HG03159 (cell line): ENCODE measurements around the gene CRAMP1.

ENCODE experiments used
- ATAC-seq: cut with Tn5 transposase; IDR thresholded peaks from one replicate; pipeline ENCODE4 v1.9.1; 2021; ENCODE audit warnings: mild to moderate bottlenecking, moderate library complexity; ENCODE audit not compliant: unreplicated experiment

CRAMP1 gene, protein sequence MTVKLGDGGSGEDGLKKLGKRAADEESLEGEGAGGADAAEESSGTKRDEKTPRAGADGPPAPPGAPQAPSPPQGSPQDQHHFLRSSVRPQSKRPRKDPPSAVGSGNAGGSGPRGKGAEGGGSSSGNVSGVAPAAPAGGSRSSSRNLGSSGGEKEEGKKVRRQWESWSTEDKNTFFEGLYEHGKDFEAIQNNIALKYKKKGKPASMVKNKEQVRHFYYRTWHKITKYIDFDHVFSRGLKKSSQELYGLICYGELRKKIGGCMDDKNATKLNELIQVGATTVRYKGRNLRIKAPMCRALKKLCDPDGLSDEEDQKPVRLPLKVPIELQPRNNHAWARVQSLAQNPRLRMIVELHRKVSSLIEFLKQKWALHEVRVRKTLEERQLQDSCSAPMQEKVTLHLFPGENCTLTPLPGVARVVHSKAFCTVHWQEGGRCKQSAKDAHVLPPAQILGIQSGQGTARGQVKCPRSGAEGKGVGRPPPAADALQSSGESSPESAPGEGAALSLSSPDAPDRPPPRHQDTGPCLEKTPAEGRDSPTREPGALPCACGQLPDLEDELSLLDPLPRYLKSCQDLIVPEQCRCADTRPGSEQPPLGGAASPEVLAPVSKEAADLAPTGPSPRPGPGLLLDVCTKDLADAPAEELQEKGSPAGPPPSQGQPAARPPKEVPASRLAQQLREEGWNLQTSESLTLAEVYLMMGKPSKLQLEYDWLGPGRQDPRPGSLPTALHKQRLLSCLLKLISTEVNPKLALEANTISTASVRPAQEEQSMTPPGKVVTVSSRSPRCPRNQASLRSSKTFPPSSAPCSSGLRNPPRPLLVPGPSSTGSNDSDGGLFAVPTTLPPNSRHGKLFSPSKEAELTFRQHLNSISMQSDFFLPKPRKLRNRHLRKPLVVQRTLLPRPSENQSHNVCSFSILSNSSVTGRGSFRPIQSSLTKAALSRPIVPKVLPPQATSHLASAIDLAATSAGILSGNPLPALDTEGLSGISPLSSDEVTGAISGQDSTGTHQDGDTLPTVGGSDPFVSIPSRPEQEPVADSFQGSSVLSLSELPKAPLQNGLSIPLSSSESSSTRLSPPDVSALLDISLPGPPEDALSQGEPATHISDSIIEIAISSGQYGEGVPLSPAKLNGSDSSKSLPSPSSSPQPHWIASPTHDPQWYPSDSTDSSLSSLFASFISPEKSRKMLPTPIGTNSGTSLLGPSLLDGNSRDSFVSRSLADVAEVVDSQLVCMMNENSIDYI (N-terminal part only)

DNA sequence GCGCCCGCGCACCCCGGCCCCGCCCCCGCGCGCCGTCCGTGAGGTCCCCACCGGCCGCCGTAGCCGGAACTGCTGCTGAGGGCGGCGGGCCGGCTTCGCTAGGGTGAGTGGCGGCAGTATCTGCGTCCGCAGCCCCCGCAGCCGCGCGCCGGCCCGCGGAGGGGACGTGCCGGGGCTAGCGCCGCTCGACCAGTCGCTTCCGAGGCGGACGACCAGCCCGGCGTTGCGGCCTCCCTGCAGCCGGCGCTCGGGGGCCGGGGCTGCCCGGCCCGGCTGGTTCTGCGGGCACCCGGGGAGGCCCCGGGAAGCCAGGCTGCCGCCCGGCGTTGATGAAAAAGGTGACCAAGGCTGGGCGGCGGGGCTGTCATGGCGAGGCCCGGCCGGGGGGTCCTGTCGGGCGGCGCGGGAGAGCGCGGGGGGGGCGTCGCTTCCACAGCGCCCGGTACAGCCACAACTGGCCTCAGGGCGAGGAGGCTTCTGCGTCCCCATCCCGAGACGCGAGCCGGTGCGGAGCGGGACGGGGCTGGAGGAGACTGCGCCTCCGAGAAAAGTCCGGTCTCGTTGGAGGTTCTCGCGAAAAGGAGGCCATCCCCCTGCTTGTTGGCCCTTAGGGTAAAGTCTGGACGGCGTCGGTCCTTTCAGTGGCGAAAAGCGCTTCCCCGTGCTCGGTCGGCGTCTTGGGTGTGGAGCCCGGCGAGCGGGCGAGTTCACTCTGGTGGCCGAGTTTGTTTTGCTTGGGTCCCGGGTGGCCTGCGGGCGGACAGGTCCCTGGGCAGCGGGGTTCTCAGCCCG lies at the start of gene CRAMP1:
Gene CRAMP1, plus strand, starts transcription at position 41 of the 792 bp plus-strand sequence. CDS start 2,280 bp downstream, outside the sequence.
- peak; percentile 4 for ATAC-seq

DNA sequence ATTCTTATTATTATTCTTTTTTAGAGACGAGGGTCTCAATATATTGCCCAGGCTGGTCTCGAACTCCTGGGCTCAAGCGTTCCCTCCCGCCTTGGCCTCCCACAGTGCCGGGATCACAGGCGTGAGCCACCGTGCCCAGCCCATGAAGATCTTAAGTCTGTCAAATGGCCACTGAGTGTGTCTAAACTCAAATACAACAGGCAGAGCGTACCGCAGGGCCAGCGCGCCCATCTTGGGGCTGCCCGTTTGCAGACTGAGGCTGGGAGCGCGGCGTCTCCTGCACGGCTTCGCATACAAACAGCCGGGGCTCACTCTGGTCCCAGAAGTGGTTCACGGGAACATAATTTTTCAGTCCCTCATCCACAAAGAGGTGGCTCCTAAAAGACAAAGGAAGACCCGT lies 48.4 kb upstream of the CRAMP1 start:
- no peak for ATAC-seq

- no peak for ATAC-seq
Observed at GRCh38 chr16:1564325-1564724, 47.8 kb upstream of the CRAMP1 start.

- no peak for ATAC-seq
Observed at GRCh38 chr16:1565083-1565805, 46.9 kb upstream of the CRAMP1 start.

DNA sequence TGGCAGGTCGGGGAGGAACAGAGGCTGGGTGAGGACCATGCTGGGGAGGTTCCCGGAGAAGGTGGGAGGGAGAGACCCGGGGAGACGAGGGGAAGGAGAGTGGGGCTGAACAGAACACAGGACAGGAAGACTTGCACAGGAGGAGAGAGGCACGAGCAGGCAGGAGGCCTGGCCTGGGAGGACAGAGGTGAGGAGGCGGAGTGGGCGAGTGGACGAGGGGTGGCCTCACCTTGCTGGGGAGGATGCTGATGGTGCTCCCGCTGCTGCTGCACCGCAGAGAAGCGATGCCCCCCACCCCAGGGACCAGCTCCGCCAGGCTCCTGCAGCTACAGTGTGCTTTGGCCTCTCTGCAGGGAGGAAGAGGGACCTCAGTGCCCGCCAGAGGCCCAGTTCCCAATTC lies 44.2 kb upstream of the CRAMP1 start:
- no peak for ATAC-seq

DNA sequence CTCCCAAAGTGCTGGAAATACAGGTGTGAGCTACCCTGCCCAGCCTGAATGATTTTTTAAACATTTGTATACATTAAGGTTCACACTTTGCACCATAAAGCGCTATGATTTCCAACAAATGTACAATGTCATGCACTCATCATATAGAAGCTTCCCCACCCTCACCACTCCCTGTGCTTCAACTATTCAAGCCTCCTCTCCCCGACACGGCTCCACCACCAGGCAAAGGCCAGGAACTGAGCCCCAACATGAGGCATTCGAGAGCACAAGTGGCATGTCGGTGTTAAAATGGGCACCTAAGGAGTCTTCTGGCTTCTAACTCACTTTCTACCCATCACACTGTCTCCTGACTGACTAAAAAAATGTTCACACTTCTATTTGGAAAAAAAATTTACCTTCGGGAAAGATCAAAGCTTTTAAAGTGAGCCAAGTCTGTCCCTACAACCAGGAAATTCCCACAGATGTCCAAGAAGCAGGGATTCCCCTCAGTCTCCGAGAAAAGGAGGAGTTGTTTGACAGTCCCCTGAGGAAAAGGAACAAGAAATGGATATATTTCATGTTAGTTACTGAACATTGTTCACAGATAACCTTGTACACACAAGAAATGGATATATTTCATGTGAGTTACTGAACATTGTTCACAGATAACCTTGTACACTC lies 41.0 kb upstream of the CRAMP1 start:
- ATAC-seq: no peak

DNA sequence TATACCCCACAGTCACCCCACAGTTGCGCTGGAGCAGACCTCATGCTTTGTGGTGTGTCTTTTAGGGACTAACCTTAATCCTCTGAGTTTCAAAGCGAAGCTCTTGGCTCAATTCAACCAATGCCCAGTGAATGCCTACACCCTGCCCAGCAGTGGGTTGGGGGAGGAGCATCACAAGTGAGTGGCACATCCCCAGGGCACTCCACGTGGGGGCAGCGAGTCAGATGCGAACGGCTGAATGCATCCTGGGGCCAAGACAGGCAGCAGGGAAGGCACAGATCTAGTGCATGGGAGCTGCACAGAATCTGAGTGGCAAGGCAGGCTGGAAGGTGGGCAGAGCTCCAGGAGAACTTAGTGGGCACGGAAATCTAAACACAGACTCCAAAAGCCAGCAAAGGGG lies 39.5 kb upstream of the CRAMP1 start:
- ATAC-seq: no peak

DNA sequence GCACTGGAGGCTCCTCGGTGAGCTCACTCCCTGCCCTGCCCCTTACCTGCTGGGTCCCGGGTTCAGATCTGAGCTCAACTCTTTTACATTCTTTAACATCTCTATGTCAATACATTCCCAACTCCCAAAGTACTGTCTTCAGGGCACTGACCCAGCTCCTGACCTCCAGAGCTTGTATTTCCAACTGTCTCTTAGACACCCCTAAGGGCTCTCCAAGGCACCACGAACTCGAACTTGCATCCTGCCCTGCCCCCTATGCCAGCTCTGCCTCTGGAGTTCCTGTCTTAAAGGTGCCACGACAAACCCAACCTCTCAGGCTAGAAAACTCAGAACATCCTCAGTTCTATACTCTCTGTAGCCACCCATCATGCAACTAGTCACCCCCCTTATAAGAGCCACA lies 38.9 kb upstream of the CRAMP1 start:
- no peak for ATAC-seq

GRCh38 chr16:1575578-1575977 lies 36.6 kb upstream of the CRAMP1 start:
- ATAC-seq: no peak

DNA sequence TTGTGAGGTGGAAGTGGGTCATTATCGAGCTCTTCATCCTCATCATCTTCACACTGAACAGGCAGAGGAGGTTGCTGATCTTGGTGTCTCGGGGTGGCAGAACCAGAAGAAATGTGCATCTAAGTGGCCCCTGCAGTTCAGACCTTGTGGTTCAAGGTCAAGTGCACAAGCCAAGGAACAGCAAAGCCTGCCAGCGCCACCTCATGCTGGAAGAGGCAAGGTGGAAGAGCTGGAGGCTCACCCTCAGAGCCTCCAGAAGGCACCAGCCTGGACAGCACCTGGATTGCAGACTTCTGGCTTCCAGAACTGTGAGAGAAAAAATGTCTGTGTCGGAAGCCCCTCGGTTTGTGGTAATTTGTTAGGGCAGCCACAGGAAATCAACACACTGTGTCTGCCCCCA lies 32.9 kb upstream of the CRAMP1 start:
- ATAC-seq: no peak

GRCh38 chr16:1580256-1580655 lies 31.9 kb upstream of the CRAMP1 start:
- no peak for ATAC-seq

DNA sequence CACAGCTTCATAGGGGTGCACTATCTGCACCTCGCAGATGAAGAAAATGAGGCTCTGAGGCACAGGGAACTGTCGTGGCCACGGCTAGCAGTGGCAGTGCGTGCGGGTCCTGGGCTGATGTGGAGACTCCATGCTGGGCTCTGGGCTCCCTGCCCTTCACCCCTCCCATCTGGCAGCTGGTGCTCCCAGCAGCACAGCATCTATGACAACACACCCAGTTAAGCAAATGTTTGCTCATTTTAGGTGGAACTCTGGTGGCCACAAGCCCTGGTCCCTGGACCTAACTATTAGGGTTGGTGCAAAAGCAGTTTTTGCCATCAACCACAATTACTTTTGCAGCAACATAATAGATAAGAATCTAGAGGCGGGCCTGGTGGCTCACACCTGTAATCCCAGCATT lies 31.2 kb upstream of the CRAMP1 start:
- no peak for ATAC-seq

- no peak for ATAC-seq
Observed at GRCh38 chr16:1581804-1582203, 30.4 kb upstream of the CRAMP1 start.

- ATAC-seq: no peak
Observed at GRCh38 chr16:1583180-1583579, 29.0 kb upstream of the CRAMP1 start.

GRCh38 chr16:1584926-1585484 lies 27.2 kb upstream of the CRAMP1 start:
- no peak for ATAC-seq

GRCh38 chr16:1590366-1590765 lies 21.8 kb upstream of the CRAMP1 start:
- no peak for ATAC-seq

DNA sequence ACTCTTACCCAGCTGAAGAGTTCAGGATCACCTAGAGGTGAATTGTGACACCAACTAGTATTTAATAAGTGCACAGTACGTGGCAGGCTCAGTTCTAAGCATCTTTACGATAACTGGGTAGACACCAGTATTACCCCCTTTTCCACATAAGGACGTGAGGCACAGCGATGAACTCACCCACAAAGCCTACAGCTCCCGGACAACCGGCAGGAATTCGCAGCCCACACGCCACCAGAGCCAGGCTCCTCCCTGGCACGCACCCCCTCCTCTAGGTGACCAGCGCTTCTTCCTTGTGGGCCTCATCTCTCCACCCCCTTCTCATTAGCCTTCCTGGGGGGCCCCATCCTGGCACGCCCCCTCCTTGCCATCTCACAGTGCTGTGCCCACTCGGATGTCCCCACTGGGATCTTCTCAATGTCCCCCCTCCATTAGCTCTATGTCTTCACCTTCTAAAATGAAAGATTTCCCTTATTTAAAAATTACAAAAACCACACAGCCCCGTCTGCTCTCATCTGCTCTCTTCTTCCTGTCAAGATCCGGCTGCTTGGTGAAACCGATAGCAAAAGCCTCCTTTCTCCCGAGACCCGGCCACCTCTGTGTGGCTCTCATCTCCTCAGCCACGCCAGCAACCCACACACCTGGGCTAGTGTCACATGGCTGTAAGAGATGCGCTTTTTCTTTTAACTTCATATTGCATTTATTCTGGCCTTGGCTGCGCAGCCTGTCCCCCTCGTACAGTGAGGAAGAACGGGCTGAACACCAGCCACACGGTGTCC lies 21.0 kb upstream of the CRAMP1 start:
- no peak for ATAC-seq

DNA sequence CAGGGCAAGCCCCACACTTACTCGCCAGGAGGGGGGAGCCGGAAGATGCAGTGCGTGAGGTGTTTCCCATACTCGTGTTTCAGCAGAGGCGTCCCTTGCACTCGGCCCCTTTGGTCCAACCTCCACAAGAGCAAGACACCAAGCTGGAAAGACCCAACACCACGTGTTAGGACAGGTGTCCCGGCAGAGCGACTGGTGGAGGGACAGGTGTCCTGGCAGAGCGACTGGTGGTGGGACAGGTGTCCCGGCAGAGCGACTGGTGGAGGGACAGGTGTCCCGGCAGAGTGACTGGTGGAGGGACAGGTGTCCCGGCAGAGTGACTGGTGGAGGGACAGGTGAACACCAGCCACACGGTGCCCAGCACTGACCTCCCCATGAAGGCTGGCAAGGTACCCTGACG lies 19.7 kb upstream of the CRAMP1 start:
- no peak for ATAC-seq
